Measurements from ENCODE around the gene TGFB1. TPM values are rescaled to one million over a fixed set of nuclear protein-coding genes. Genes with fewer than 3 reads are reported as not detected.
A peak's percentile ranks its signal among the peaks of the same experiment; 100 is the strongest.

The TGFB1 gene
- total and polyA plus RNA-seq, 9 of the 15 experiments (the other 6 are each of a cell fraction or from before 2014, with no cell fraction given): 0.24 to 159 (median 17.2) TPM

GRCh38 chr19:41398050-41398418 is 44.3 kb upstream of the TGFB1 start (continued):
- TF ChIP-seq, protein P1, sequence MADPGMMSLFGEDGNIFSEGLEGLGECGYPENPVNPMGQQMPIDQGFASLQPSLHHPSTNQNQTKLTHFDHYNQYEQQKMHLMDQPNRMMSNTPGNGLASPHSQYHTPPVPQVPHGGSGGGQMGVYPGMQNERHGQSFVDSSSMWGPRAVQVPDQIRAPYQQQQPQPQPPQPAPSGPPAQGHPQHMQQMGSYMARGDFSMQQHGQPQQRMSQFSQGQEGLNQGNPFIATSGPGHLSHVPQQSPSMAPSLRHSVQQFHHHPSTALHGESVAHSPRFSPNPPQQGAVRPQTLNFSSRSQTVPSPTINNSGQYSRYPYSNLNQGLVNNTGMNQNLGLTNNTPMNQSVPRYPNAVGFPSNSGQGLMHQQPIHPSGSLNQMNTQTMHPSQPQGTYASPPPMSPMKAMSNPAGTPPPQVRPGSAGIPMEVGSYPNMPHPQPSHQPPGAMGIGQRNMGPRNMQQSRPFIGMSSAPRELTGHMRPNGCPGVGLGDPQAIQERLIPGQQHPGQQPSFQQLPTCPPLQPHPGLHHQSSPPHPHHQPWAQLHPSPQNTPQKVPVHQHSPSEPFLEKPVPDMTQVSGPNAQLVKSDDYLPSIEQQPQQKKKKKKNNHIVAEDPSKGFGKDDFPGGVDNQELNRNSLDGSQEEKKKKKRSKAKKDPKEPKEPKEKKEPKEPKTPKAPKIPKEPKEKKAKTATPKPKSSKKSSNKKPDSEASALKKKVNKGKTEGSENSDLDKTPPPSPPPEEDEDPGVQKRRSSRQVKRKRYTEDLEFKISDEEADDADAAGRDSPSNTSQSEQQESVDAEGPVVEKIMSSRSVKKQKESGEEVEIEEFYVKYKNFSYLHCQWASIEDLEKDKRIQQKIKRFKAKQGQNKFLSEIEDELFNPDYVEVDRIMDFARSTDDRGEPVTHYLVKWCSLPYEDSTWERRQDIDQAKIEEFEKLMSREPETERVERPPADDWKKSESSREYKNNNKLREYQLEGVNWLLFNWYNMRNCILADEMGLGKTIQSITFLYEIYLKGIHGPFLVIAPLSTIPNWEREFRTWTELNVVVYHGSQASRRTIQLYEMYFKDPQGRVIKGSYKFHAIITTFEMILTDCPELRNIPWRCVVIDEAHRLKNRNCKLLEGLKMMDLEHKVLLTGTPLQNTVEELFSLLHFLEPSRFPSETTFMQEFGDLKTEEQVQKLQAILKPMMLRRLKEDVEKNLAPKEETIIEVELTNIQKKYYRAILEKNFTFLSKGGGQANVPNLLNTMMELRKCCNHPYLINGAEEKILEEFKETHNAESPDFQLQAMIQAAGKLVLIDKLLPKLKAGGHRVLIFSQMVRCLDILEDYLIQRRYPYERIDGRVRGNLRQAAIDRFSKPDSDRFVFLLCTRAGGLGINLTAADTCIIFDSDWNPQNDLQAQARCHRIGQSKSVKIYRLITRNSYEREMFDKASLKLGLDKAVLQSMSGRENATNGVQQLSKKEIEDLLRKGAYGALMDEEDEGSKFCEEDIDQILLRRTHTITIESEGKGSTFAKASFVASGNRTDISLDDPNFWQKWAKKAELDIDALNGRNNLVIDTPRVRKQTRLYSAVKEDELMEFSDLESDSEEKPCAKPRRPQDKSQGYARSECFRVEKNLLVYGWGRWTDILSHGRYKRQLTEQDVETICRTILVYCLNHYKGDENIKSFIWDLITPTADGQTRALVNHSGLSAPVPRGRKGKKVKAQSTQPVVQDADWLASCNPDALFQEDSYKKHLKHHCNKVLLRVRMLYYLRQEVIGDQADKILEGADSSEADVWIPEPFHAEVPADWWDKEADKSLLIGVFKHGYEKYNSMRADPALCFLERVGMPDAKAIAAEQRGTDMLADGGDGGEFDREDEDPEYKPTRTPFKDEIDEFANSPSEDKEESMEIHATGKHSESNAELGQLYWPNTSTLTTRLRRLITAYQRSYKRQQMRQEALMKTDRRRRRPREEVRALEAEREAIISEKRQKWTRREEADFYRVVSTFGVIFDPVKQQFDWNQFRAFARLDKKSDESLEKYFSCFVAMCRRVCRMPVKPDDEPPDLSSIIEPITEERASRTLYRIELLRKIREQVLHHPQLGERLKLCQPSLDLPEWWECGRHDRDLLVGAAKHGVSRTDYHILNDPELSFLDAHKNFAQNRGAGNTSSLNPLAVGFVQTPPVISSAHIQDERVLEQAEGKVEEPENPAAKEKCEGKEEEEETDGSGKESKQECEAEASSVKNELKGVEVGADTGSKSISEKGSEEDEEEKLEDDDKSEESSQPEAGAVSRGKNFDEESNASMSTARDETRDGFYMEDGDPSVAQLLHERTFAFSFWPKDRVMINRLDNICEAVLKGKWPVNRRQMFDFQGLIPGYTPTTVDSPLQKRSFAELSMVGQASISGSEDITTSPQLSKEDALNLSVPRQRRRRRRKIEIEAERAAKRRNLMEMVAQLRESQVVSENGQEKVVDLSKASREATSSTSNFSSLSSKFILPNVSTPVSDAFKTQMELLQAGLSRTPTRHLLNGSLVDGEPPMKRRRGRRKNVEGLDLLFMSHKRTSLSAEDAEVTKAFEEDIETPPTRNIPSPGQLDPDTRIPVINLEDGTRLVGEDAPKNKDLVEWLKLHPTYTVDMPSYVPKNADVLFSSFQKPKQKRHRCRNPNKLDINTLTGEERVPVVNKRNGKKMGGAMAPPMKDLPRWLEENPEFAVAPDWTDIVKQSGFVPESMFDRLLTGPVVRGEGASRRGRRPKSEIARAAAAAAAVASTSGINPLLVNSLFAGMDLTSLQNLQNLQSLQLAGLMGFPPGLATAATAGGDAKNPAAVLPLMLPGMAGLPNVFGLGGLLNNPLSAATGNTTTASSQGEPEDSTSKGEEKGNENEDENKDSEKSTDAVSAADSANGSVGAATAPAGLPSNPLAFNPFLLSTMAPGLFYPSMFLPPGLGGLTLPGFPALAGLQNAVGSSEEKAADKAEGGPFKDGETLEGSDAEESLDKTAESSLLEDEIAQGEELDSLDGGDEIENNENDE (IDR thresholded peaks at IDR 0.05; ENCODE audit: low read depth, low read length): no peak
- TF ChIP-seq TFAM (CRISPR knock-in tag; conservative IDR thresholded peaks at IDR 0.05): no peak
- TF ChIP-seq ZNF280B (CRISPR knock-in tag; IDR thresholded peaks at IDR 0.05): no peak
- no peak for TF ChIP-seq ZNF212 (CRISPR knock-in tag; IDR thresholded peaks at IDR 0.05)
- TF ChIP-seq, protein P2, sequence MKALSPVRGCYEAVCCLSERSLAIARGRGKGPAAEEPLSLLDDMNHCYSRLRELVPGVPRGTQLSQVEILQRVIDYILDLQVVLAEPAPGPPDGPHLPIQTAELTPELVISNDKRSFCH (CRISPR knock-in tag; IDR thresholded peaks at IDR 0.05): no peak
- TF ChIP-seq, protein P2 (tag; IDR thresholded peaks at IDR 0.05): 0 out of 2 replicates have a peak, but pooled peaks have one; percentile 13
- TF ChIP-seq CEBPZ (IDR thresholded peaks at IDR 0.05; ENCODE audit: borderline replicate concordance, low read depth, low read length): no peak
